Measurements from ENCODE around the gene ARL14EPL. TPM values are rescaled to one million over a fixed set of nuclear protein-coding genes. Genes with fewer than 3 reads are reported as not detected.
A peak's percentile ranks its signal among the peaks of the same experiment; 100 is the strongest.

Gene ARL14EPL
- total RNA-seq, 1 donor from 2014 or later: not detected

DNA sequence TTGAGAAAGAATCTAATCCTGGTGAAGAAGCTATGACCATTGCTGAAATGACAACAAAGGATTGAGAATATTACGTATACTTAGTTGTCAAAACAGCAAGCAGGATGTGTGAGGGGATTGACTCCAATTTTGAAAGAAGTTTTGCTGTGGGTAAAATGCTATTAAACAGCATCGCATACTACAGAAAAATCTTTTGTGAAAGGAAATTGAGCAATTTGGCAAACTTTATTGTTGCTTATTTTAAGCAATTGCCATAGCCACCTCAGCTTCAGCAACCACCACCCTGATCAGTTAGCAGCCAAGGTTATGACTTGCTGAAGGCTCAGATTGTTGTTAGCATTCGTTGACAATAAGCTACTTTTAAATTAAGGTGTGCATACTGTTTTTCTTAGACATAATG is 22.5 kb upstream of the ARL14EPL start:
- no peaks in the 10 kb centered on the region for H3K4me1 Mint-ChIP-seq (ENCODE audit: low read depth, unreplicated experiment)
- H3K36me3 Mint-ChIP-seq (ENCODE audit: low read depth, unreplicated experiment): no peaks in the 10 kb centered on the region
- FAIRE-seq: no peak

DNA sequence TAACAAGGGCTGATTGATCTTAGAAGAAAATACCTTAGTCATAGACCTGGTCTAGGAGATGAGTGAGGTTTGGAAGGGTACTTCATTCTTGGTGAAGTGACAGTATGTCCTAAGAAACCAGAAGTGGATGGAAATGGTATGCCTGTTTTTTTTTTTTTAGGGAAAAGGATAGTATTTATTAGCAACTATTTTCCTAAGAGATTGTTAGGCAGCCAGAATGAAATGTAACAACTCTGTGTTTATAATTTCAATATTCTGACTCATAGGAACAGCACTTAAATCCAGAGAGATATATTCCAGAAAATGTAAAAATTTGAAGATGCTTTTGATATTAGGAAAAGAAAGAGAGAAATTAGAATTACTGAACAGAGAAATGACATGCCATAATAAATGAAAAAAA is 21.2 kb upstream of the ARL14EPL start:
- Mint-ChIP-seq H3K27ac (ENCODE audit: unreplicated experiment) (no peak overlapping the region), H3K4me1 (ENCODE audit: low read depth, unreplicated experiment) (no peaks in the 10 kb centered on the region), H3K36me3 (ENCODE audit: low read depth, unreplicated experiment) (no peaks in the 10 kb centered on the region), H3K4me3 (ENCODE audit: unreplicated experiment) (no peak overlapping the region), H3K27me3 (ENCODE audit: low read depth, unreplicated experiment) (no peaks in the 10 kb centered on the region), H3K9me3 (ENCODE audit: unreplicated experiment) (no peaks in the 10 kb centered on the region)
- Histone ChIP-seq H3K79me2 (ENCODE audit: insufficient read depth, low read length) (no peaks in the 10 kb centered on the region), H3K9me3 (ENCODE audit: insufficient read depth, low read depth, low read length) (no peaks in the 10 kb centered on the region), H3K4me2 (ENCODE audit: low read length) (no peak overlapping the region), H4K20me1 (ENCODE audit: insufficient read depth, low read length) (no peaks in the 10 kb centered on the region), H3K27ac (ENCODE audit: low read depth, low read length) (no peak overlapping the region), H3K4me3 (ENCODE audit: insufficient read depth, low read depth, low read length) (no peak overlapping the region), H3K27me3 (ENCODE audit: insufficient read depth, low read length) (no peaks in the 10 kb centered on the region), H3K4me1 (ENCODE audit: insufficient read depth, low read length) (no peaks in the 10 kb centered on the region), H2AFZ (ENCODE audit: low read depth, low read length) (no peak overlapping the region), H3K9ac (ENCODE audit: low read length) (no peak overlapping the region), H3K36me3 (ENCODE audit: insufficient read depth, low read length) (no peaks in the 10 kb centered on the region)
- FAIRE-seq: no peak
- no peak for DNase-seq (ENCODE audit: low read depth)
- TF ChIP-seq CTCF (IDR thresholded peaks at IDR 0.05; ENCODE audit: insufficient read depth, low read depth, low read length) (no peak), EZH2 (IDR thresholded peaks at IDR 0.05; ENCODE audit: insufficient read depth, low read length) (no peak)

More for the DNA sequence above, 22.5 kb upstream of the ARL14EPL start:
- no peaks in the 10 kb centered on the region for H4K20me1 ChIP-seq (ENCODE audit: insufficient read depth, low read length)
- no peak overlapping the region for H3K4me3 ChIP-seq (ENCODE audit: insufficient read depth, low read depth, low read length)
- H3K27ac Mint-ChIP-seq (ENCODE audit: unreplicated experiment): no peak overlapping the region
- H3K4me3 Mint-ChIP-seq (ENCODE audit: unreplicated experiment): no peak overlapping the region
- H3K27me3 ChIP-seq (ENCODE audit: insufficient read depth, low read length): no peaks in the 10 kb centered on the region
- no peaks in the 10 kb centered on the region for H3K36me3 ChIP-seq (ENCODE audit: insufficient read depth, low read length)
- H3K9me3 ChIP-seq (ENCODE audit: insufficient read depth, low read depth, low read length): no peaks in the 10 kb centered on the region
- H3K27me3 Mint-ChIP-seq (ENCODE audit: low read depth, unreplicated experiment): no peaks in the 10 kb centered on the region
- no peak overlapping the region for H3K27ac ChIP-seq (ENCODE audit: low read depth, low read length)
- H3K79me2 ChIP-seq (ENCODE audit: insufficient read depth, low read length): no peaks in the 10 kb centered on the region
- H2AFZ ChIP-seq (ENCODE audit: low read depth, low read length): no peak overlapping the region
- H3K9me3 Mint-ChIP-seq (ENCODE audit: unreplicated experiment): no peaks in the 10 kb centered on the region
- TF ChIP-seq EZH2 (IDR thresholded peaks at IDR 0.05; ENCODE audit: insufficient read depth, low read length) (no peak), CTCF (IDR thresholded peaks at IDR 0.05; ENCODE audit: insufficient read depth, low read depth, low read length) (no peak)
- H3K9ac ChIP-seq (ENCODE audit: low read length): no peak overlapping the region
- H3K4me1 ChIP-seq (ENCODE audit: insufficient read depth, low read length): no peaks in the 10 kb centered on the region
- no peak overlapping the region for H3K4me2 ChIP-seq (ENCODE audit: low read length)
- no peak for DNase-seq (ENCODE audit: low read depth)

DNA sequence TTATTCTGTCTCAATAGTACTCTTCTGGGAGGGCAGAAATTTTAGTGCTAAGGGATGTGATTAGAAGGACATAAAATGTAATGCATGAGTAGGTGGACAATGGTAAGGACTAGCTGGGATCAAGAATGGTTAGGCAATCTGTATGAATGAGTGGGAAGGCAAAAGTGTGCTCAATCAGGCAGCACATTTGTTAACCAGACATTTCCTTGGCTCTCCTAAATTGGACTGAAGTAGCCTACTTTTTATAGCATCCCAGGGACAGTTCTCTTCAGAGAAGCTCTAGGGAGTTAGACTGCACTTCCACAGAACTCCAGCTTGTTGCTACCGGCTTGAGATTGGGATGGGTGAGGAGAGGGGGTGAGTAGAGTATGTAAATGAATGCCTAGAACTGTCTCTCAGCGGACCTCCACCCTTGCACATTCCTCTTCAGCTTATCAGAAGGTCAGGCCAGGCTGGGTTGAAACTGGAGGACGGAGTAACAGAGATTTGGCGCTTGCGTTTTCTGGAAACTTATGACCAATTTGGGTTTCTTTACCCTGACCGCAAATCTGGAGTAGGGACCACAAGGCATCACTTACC is 19.0 kb upstream of the ARL14EPL start:
- H3K9ac ChIP-seq (ENCODE audit: low read length): no peak overlapping the region
- peak; percentile 36 for DNase-seq (ENCODE audit: low read depth)
- no peak overlapping the region for H3K4me3 Mint-ChIP-seq (ENCODE audit: unreplicated experiment)
- no peaks in the 10 kb centered on the region for H3K27me3 ChIP-seq (ENCODE audit: insufficient read depth, low read length)
- no peak for FAIRE-seq
- no peaks in the 10 kb centered on the region for H3K4me1 Mint-ChIP-seq (ENCODE audit: low read depth, unreplicated experiment)
- H3K27me3 Mint-ChIP-seq (ENCODE audit: low read depth, unreplicated experiment): no peaks in the 10 kb centered on the region
- no peak overlapping the region for H3K4me3 ChIP-seq (ENCODE audit: insufficient read depth, low read depth, low read length)
- no peak overlapping the region for H3K27ac Mint-ChIP-seq (ENCODE audit: unreplicated experiment)
- H3K9me3 ChIP-seq (ENCODE audit: insufficient read depth, low read depth, low read length): no peaks in the 10 kb centered on the region
- no peaks in the 10 kb centered on the region for H3K36me3 Mint-ChIP-seq (ENCODE audit: low read depth, unreplicated experiment)
- no peaks in the 10 kb centered on the region for H3K9me3 Mint-ChIP-seq (ENCODE audit: unreplicated experiment)
- H3K27ac ChIP-seq (ENCODE audit: low read depth, low read length): no peak overlapping the region
- no peaks in the 10 kb centered on the region for H4K20me1 ChIP-seq (ENCODE audit: insufficient read depth, low read length)
- H3K4me1 ChIP-seq (ENCODE audit: insufficient read depth, low read length): no peaks in the 10 kb centered on the region
- H3K79me2 ChIP-seq (ENCODE audit: insufficient read depth, low read length): no peaks in the 10 kb centered on the region
- no peak overlapping the region for H3K4me2 ChIP-seq (ENCODE audit: low read length)
- TF ChIP-seq CTCF (IDR thresholded peaks at IDR 0.05; ENCODE audit: insufficient read depth, low read depth, low read length) (no peak), EZH2 (IDR thresholded peaks at IDR 0.05; ENCODE audit: insufficient read depth, low read length) (no peak)
- H2AFZ ChIP-seq (ENCODE audit: low read depth, low read length): no peak overlapping the region
- H3K36me3 ChIP-seq (ENCODE audit: insufficient read depth, low read length): no peaks in the 10 kb centered on the region
